ENCODE results near the gene ATP6V0D1. TPM values are rescaled to one million over a fixed set of nuclear protein-coding genes. Genes with fewer than 3 reads are reported as not detected.

Gene ATP6V0D1
- total RNA-seq, 1 donor, result 158 TPM

- Histone ChIP-seq H3K27me3 (ENCODE audit: insufficient read depth, low read length) (peaks cover 21% of the 10 kb centered on the region), H3K4me1 (ENCODE audit: insufficient read depth, low read length) (peaks cover 19% of the 10 kb centered on the region), H3K9me3 (ENCODE audit: low read depth, low read length) (no peaks in the 10 kb centered on the region), H3K27ac (ENCODE audit: low read depth, low read length) (no peak within 1 kb of the TSS), H2AFZ (ENCODE audit: low read length) (peak within 1 kb of the TSS; percentile 68), H4K20me1 (ENCODE audit: insufficient read depth, low read length) (peaks cover 4% of the 10 kb centered on the region), H3K79me2 (ENCODE audit: insufficient read depth, low read length) (no peaks in the 10 kb centered on the region), H3K4me3 (ENCODE audit: insufficient read depth, low read length) (peak within 1 kb of the TSS; percentile 61), H3K4me2 (ENCODE audit: insufficient read depth, low read length) (peak within 1 kb of the TSS; percentile 64), H3K36me3 (ENCODE audit: insufficient read depth, low read length) (no peaks in the 10 kb centered on the region)
- DNase-seq (ENCODE audit: insufficient read length, low spot score, missing footprints), result peak; percentile 99
- TF ChIP-seq CTCF (IDR thresholded peaks at IDR 0.05; ENCODE audit: extremely low read depth, low read depth, low read length), result peak; percentile 46
Observed at GRCh38 chr16:67393111-67393787, 87.7 kb downstream of the ATP6V0D1 start, which contains the start of gene TPPP3. TSS of gene TPPP3 (minus strand) at chr16:67393498. CDS start at chr16:67391111, 2,387 bp downstream.

- no peaks in the 10 kb centered on the region for H3K79me2 ChIP-seq (ENCODE audit: insufficient read depth, low read length)
- H3K4me1 ChIP-seq (ENCODE audit: insufficient read depth, low read length), result peaks cover 19% of the 10 kb centered on the region
- peak; percentile 47 for DNase-seq (ENCODE audit: insufficient read length, low spot score, missing footprints)
- H4K20me1 ChIP-seq (ENCODE audit: insufficient read depth, low read length), result peaks cover 4% of the 10 kb centered on the region
- no peak overlapping the region for H3K27ac ChIP-seq (ENCODE audit: low read depth, low read length)
- no peaks in the 10 kb centered on the region for H3K36me3 ChIP-seq (ENCODE audit: insufficient read depth, low read length)
- H3K4me2 ChIP-seq (ENCODE audit: insufficient read depth, low read length), result peak overlapping the region; percentile 64
- no peak overlapping the region for H2AFZ ChIP-seq (ENCODE audit: low read length)
- no peak for TF ChIP-seq CTCF (IDR thresholded peaks at IDR 0.05; ENCODE audit: extremely low read depth, low read depth, low read length)
- H3K9me3 ChIP-seq (ENCODE audit: low read depth, low read length), result no peaks in the 10 kb centered on the region
- peaks cover 24% of the 10 kb centered on the region for H3K27me3 ChIP-seq (ENCODE audit: insufficient read depth, low read length)
- H3K4me3 ChIP-seq (ENCODE audit: insufficient read depth, low read length), result peak overlapping the region; percentile 61
Observed at GRCh38 chr16:67392301-67393059, 88.5 kb downstream of the ATP6V0D1 start.

GRCh38 chr16:67391424-67392300, 89.3 kb downstream of the ATP6V0D1 start:
- peak; percentile 74 for DNase-seq (ENCODE audit: insufficient read length, low spot score, missing footprints)

More at GRCh38 chr16:67391424-67392300, 89.3 kb downstream of the ATP6V0D1 start:
- Histone ChIP-seq H3K36me3 (ENCODE audit: insufficient read depth, low read length) (no peaks in the 10 kb centered on the region), H3K4me2 (ENCODE audit: insufficient read depth, low read length) (no peak overlapping the region), H3K4me3 (ENCODE audit: insufficient read depth, low read length) (no peak overlapping the region), H3K27ac (ENCODE audit: low read depth, low read length) (no peak overlapping the region), H3K79me2 (ENCODE audit: insufficient read depth, low read length) (no peaks in the 10 kb centered on the region), H3K27me3 (ENCODE audit: insufficient read depth, low read length) (peaks cover 32% of the 10 kb centered on the region), H2AFZ (ENCODE audit: low read length) (no peak overlapping the region), H3K4me1 (ENCODE audit: insufficient read depth, low read length) (peaks cover 18% of the 10 kb centered on the region), H4K20me1 (ENCODE audit: insufficient read depth, low read length) (peaks cover 4% of the 10 kb centered on the region), H3K9me3 (ENCODE audit: low read depth, low read length) (no peaks in the 10 kb centered on the region)
- no peak for TF ChIP-seq CTCF (IDR thresholded peaks at IDR 0.05; ENCODE audit: extremely low read depth, low read depth, low read length)

Measured in osteoblast (primary cell).